Stimulated activated CD8-positive, alpha-beta memory T cell treated with anti-CD3 and anti-CD28 coated beads, Interleukin-15, amount 100 ng/mL, for 4 hours (primary cell): ENCODE results near the gene PCDHA6.
"Not testable (repeated sequence)": the region's sequence is repeated elsewhere in the genome, so short reads cannot be mapped to it uniquely, and the experiment has no call there.

Source experiments
- DNase-seq, 2 donors: peaks; one replicate each; pipeline ENCODE4 v3.0.0-alpha.2; 2020; ENCODE audit warnings: low read depth in 2 of 2

PCDHA6 gene

DNA sequence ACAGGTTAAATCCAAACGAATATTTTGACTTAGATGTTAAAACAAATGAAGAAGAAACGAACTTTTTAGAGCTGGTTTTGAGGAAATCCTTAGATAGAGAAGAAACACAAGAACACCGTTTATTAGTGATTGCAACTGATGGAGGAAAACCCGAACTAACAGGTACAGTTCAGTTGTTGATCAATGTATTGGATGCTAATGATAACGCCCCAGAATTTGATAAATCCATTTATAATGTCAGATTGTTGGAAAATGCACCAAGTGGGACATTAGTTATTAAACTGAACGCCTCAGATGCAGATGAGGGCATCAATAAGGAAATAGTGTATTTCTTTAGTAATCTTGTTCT lies 5.5 kb upstream of the PCDHA6 start:
- DNase-seq = no peak

DNA sequence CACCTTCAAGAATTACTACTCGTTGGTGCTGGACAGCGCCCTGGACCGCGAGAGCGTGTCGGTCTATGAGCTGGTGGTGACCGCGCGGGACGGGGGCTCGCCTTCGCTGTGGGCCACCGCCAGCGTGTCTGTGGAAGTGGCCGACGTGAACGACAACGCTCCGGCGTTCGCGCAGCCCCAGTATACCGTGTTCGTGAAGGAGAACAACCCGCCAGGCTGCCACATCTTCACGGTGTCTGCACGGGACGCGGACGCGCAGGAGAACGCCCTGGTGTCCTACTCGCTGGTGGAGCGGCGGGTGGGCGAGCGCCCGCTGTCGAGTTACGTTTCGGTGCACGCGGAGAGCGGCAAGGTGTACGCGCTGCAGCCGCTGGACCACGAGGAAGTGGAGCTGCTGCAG lies 4.8 kb upstream of the PCDHA6 start:
- not testable (repeated sequence) for DNase-seq

DNA sequence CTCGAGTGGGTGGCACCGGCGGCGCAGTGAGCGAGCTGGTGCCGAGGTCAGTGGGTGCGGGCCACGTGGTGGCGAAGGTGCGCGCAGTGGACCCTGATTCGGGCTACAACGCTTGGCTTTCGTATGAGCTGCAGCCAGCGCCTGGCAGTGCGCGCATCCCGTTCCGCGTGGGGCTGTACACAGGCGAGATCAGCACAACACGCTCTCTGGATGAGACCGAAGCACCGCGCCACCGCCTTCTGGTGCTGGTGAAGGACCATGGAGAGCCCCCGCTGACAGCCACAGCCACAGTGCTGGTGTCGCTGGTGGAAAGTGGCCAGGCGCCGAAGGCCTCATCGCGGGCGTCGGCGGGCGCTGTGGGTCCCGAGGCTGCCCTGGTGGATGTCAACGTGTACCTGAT lies 4.3 kb upstream of the PCDHA6 start:
- DNase-seq = no peak

DNA sequence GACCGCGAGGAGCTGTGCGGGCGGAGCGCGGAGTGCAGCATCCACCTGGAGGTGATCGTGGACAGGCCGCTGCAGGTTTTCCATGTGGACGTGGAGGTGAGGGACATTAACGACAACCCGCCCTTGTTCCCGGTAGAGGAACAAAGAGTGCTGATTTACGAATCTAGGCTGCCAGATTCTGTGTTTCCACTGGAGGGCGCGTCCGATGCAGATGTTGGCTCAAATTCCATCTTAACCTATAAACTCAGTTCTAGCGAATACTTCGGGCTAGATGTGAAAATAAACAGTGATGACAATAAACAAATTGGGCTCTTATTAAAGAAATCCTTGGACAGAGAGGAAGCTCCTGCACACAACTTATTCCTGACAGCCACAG lies 590 bp downstream of the PCDHA6 start:
- no peak for DNase-seq

DNA sequence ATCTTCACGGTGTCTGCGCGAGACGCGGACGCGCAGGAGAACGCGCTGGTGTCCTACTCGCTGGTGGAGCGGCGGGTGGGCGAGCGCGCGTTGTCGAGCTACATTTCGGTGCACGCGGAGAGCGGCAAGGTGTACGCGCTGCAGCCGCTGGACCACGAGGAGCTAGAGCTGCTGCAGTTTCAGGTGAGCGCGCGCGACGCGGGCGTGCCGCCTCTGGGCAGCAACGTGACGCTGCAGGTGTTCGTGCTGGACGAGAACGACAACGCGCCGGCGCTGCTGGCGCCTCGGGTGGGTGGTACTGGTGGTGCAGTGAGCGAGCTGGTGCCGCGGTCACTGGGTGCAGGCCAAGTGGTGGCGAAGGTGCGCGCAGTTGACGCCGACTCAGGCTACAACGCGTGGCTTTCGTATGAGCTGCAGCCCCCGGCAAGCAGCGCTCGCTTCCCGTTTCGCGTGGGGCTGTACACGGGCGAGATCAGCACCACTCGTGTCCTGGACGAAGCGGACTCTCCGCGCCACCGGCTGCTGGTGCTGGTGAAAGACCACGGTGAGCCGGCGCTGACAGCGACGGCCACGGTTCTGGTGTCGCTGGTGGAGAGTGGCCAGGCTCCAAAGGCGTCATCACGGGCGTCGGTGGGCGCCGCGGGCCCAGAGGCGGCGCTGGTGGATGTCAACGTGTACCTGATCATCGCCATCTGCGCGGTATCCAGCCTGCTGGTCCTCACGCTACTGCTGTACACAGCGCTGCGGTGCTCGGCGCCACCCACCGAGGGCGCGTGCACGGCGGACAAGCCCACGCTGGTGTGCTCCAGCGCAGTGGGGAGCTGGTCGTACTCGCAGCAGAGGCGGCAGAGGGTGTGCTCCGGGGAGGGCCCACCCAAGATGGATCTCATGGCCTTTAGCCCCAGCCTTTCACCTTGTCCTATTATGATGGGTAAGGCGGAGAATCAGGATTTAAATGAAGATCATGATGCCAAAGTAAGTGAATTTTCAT lies 2.0 kb downstream of the PCDHA6 start:
- not testable (repeated sequence) for DNase-seq

DNA sequence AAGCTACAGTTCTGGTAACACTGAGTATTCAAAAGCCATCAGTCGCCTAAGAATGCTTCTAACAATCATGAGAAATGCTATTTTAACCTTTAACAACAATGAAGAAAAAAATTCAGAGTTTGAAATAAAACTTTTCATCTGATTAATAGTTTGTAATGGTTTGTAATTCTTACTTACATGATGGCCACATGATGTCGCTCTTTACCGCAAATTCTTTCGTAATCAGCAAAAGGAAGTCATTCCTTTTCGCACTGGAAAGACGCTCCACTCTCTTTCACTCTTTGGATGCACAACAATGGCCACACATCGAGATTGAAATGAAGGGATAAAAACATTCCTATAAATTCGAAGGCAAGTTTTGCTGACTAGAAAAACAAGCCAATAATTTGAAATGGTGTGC lies 6.2 kb downstream of the PCDHA6 start, which contains the start of gene PCDHA7:
TSS of gene PCDHA7 (plus strand) at position 277 of the 400 bp plus-strand sequence. CDS start at position 392, 115 bp downstream.
- no peak for DNase-seq

DNA sequence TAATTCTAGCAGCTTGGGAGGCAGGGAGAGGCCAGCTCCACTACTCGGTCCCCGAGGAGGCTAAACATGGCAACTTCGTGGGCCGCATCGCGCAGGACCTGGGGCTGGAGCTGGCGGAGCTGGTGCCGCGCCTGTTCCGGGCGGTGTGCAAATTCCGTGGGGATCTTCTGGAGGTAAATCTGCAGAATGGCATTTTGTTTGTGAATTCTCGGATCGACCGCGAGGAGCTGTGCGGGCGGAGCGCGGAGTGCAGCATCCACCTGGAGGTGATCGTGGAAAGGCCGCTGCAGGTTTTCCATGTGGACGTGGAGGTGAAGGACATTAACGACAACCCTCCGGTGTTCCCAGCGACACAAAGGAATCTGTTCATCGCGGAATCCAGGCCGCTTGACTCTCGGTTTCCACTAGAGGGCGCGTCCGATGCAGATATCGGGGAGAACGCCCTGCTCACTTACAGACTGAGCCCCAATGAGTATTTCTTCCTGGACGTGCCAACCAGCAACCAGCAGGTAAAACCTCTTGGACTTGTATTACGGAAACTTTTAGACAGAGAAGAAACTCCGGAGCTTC lies 6.8 kb downstream of the PCDHA6 start:
- DNase-seq = not testable (repeated sequence)

DNA sequence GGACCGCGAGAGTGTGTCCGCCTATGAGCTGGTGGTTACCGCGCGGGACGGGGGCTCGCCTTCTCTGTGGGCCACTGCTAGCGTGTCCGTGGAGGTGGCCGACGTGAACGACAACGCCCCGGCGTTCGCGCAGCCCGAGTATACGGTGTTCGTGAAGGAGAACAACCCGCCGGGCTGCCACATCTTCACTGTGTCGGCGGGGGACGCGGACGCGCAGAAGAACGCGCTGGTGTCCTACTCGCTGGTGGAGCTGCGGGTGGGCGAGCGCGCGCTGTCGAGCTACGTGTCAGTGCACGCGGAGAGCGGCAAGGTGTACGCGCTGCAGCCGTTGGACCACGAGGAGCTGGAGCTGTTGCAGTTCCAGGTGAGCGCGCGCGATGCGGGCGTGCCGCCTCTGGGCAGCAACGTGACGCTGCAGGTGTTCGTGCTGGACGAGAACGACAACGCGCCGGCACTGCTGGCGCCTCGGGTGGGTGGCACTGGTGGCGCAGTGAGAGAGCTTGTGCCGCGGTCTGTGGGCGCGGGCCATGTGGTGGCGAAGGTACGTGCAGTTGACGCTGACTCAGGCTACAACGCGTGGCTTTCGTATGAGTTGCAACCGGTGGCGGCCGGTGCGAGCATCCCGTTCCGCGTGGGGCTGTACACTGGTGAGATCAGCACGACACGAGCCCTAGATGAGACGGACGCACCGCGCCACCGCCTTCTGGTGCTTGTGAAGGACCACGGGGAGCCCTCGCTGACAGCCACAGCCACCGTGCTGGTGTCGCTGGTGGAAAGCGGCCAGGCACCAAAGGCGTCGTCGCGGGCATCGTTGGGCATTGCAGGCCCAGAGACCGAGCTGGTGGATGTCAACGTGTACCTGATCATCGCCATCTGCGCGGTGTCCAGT lies 8.1 kb downstream of the PCDHA6 start:
- DNase-seq = no peak

DNA sequence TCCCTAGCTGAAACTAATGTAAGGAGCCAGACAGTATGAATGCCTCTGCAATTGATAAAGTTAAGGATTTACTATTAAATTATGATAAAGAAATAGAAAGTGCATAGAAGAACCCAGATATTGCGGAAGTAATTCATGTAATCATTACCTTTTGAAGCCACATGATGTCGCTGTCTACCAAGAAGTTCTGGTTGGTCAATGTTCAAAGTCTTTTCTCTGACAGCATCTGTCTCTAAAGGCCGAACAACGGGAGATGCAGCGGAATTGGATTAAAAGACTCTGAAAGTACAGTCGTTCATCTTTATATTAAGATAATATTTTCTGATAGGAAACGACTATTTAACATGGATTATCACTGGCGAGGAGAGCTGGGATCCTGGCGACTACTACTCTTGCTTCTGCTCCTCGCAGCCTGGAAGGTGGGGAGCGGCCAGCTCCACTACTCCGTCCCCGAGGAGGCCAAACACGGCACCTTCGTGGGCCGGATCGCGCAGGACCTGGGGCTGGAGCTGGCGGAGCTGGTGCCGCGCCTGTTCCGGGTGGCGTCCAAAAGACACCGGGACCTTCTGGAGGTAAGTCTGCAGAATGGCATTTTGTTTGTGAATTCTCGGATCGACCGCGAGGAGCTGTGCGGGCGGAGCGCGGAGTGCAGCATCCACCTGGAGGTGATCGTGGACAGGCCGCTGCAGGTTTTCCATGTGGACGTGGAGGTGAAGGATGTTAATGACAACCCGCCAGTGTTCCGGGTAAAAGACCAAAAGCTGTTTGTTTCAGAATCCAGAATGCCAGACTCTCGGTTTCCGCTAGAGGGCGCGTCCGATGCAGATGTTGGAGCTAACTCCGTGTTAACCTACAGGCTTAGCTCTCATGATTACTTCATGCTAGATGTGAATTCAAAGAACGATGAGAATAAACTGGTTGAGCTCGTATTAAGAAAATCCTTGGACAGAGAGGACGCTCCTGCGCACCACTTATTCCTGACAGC lies 13.5 kb downstream of the PCDHA6 start, which contains the start of gene PCDHA8:
TSS of gene PCDHA8 (plus strand) at position 210 of the 985 bp plus-strand sequence. CDS start at position 345, 135 bp downstream.
- DNase-seq = no peak

DNA sequence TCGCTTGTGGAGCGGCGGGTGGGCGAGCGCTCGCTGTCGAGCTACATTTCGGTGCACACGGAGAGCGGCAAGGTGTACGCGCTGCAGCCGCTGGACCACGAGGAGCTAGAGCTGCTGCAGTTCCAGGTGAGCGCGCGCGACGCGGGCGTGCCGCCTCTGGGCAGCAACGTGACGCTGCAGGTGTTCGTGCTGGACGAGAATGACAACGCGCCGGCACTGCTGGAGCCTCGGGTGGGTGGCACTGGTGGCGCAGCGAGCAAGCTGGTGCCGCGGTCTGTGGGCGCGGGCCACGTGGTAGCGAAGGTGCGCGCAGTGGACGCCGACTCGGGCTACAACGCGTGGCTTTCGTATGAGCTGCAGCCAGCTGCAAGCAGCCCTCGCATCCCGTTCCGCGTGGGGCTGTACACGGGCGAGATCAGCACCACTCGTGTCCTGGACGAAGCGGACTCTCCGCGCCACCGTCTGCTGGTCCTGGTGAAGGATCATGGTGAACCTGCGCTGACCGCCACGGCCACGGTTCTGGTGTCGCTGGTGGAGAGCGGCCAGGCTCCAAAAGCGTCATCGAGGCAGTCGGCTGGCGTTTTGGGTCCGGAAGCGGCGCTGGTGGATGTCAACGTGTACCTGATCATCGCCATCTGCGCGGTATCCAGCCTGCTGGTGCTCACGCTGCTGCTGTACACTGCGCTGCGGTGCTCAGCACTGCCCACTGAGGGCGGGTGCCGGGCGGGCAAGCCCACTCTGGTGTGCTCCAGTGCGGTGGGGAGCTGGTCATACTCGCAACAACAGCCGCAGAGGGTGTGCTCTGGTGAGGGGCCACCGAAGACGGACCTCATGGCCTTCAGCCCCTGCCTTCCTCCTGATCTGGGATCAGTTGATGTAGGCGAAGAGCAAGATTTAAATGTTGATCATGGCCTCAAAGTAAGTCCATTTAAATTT lies 15.3 kb downstream of the PCDHA6 start:
- no peak for DNase-seq

DNA sequence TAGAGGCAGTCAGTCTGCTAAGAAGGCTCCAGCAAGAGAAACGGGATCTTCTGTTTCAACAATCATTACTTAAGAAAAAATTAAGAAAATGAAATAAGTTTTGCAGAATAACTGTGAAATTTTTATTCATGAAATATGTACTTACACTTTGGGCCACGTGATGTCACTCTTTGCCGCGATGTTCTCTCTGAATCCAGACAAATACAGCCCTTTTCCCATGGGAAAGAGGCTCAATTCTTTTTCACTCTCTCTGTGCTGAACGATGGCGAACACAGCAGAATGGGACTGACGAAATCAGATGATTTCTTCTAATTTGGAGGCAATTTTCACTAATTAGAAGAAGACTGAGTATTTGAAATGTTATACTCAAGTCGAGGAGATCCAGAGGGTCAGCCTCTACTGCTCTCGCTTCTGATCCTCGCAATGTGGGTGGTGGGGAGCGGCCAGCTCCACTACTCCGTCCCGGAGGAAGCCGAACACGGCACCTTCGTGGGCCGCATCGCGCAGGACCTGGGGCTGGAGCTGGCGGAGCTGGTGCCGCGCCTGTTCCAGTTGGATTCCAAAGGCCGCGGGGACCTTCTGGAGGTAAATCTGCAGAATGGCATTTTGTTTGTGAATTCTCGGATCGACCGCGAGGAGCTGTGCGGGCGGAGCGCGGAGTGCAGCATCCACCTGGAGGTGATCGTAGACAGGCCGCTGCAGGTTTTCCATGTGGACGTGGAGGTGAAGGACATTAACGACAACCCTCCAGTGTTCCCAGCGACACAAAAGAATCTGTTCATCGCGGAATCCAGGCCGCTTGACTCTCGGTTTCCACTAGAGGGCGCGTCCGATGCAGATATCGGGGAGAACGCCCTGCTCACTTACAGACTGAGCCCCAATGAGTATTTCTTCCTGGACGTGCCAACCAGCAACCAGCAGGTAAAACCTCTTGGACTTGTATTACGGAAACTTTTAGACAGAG lies 20.7 kb downstream of the PCDHA6 start, which contains the start of gene PCDHA9:
TSS of gene PCDHA9 (plus strand) at position 244 of the 964 bp plus-strand sequence. CDS start at position 358, 114 bp downstream.
- DNase-seq = not testable (repeated sequence)

DNA sequence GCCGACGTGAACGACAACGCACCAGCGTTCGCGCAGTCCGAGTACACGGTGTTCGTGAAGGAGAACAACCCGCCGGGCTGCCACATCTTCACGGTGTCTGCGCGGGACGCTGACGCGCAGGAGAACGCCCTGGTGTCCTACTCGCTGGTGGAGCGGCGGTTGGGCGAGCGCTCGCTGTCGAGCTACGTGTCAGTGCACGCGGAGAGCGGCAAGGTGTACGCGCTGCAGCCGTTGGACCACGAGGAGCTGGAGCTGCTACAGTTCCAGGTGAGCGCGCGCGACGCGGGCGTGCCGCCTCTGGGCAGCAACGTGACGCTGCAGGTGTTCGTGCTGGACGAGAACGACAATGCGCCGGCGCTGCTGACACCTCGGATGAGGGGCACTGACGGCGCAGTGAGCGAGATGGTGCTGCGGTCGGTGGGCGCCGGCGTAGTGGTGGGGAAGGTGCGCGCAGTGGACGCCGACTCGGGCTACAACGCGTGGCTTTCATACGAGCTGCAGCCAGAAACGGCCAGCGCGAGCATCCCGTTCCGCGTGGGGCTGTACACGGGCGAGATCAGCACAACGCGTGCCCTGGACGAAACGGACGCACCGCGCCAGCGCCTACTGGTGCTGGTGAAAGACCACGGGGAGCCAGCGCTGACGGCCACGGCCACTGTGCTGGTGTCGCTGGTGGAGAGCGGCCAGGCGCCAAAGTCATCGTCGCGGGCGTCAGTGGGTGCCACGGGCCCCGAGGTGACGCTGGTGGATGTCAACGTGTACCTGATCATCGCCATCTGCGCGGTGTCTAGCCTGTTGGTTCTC lies 22.3 kb downstream of the PCDHA6 start:
- DNase-seq = not testable (repeated sequence)

DNA sequence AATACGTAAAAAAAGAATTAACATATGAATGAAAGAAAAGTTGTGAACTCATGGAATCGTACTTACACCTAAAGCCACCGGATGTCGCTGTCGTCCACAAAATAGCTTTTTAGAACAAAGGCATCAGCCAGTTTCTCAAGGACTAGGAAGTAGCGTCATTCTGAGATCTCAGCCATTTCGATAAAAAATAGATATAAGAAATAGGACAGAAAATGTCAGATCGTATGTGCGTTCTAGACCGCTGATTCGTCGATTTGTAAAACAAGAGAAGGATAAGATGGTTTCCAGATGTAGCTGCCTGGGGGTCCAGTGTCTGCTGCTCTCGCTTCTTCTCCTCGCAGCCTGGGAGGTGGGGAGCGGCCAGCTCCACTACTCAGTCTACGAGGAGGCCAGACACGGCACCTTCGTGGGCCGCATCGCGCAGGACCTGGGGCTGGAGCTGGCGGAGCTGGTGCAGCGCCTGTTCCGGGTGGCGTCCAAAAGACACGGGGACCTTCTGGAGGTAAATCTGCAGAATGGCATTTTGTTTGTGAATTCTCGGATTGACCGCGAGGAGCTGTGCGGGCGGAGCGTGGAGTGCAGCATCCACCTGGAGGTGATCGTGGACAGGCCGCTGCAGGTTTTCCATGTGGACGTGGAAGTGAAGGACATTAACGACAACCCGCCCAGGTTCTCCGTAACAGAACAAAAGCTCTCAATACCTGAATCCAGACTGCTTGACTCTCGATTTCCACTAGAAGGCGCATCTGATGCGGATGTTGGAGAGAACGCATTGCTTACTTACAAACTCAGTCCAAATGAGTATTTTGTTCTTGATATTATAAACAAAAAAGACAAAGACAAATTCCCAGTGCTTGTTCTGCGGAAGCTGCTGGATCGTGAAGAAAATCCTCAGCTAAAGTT lies 28.3 kb downstream of the PCDHA6 start, which contains the start of gene PCDHA10:
TSS of gene PCDHA10 (plus strand) at position 126 of the 903 bp plus-strand sequence. CDS start at position 278, 152 bp downstream.
- no peak for DNase-seq

DNA sequence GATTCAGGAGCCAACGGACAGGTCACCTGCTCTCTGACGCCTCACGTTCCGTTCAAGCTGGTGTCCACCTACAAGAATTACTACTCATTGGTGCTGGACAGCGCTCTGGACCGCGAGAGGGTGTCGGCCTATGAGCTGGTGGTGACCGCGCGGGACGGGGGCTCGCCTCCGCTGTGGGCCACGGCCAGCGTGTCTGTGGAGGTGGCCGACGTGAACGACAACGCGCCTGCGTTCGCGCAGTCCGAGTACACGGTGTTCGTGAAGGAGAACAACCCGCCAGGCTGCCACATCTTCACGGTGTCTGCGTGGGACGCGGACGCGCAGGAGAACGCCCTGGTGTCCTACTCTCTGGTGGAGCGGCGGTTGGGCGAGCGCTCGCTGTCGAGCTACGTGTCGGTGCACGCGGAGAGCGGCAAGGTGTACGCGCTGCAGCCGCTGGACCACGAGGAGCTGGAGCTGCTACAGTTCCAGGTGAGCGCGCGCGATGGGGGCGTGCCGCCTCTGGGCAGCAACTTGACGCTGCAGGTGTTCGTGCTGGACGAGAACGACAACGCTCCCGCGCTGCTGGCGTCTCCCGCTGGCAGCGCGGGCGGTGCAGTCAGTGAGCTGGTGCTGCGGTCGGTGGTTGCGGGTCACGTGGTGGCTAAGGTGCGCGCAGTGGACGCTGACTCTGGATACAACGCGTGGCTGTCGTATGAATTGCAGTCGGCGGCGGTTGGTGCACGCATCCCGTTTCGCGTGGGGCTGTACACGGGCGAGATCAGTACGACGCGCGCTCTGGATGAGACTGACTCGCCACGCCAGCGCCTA lies 29.6 kb downstream of the PCDHA6 start:
- no peak for DNase-seq

DNA sequence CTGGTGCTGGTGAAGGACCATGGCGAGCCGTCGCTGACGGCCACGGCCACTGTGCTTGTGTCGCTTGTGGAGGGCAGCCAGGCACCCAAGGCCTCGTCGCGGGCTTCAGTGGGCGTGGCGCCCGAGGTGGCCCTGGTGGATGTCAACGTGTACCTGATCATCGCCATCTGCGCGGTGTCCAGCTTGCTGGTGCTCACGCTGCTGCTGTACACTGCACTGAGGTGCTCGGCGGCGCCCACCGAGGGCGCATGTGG lies 30.2 kb downstream of the PCDHA6 start:
- no peak for DNase-seq
